HepG2 (cell line): ENCODE results near the gene IKZF3. TPM values are rescaled to one million over a fixed set of nuclear protein-coding genes. Genes with fewer than 3 reads are reported as not detected.

Experiments
- ARID2 ChIP-seq: sonication (generic); formaldehyde crosslinking; IDR thresholded peaks from 2 replicates; pipeline ENCODE4 v1.8.1; 2022; ENCODE audit warnings: mild to moderate bottlenecking, missing genetic modification reagents, borderline replicate concordance
- CBX5 ChIP-seq: sonication (generic); formaldehyde crosslinking; IDR thresholded peaks from 2 replicates; pipeline ENCODE4 v1.4.0; 2020; ENCODE audit warnings: missing genetic modification reagents, borderline replicate concordance
- DBP ChIP-seq: sonication (generic); formaldehyde crosslinking; IDR thresholded peaks from 2 replicates; pipeline ENCODE4 v1.4.0; 2020; ENCODE audit warnings: missing genetic modification reagents; ENCODE audit errors: not compliant biosample characterization
- GABPB1 ChIP-seq: IDR thresholded peaks from 2 replicates; pipeline ENCODE4 v1.6.1; 2016; ENCODE audit warnings: mild to moderate bottlenecking, missing genetic modification reagents, moderate library complexity, missing compliant biosample characterization
- MIER2 ChIP-seq: IDR thresholded peaks from 2 replicates; pipeline ENCODE4 v1.6.1; 2016; ENCODE audit warnings: missing biosample characterization, missing genetic modification reagents
- PAX8 ChIP-seq: sonication (generic); formaldehyde crosslinking; IDR thresholded peaks from 2 replicates; pipeline ENCODE4 v1.8.0; 2022; ENCODE audit warnings: mild to moderate bottlenecking, missing genetic modification reagents, borderline replicate concordance
- PHF21A ChIP-seq: sonication (generic); formaldehyde crosslinking; IDR thresholded peaks from 2 replicates; pipeline ENCODE4 v1.5.0; 2020; ENCODE audit warnings: mild to moderate bottlenecking, missing genetic modification reagents
- REL ChIP-seq: sonication (generic); formaldehyde crosslinking; conservative IDR thresholded peaks from 2 replicates; pipeline ENCODE4 v1.8.0; 2022; ENCODE audit warnings: mild to moderate bottlenecking, missing genetic modification reagents, moderate library complexity
- SALL2 ChIP-seq: sonication (generic); formaldehyde crosslinking; IDR thresholded peaks from 2 replicates; pipeline ENCODE4 v1.8.1; 2023; ENCODE audit warnings: mild to moderate bottlenecking, missing genetic modification reagents, inconsistent platforms
- YY1 ChIP-seq: IDR thresholded peaks from 2 replicates; pipeline ENCODE4 v1.6.1; 2011; ENCODE audit warnings: low read length, low read depth, moderate library complexity, mild to moderate bottlenecking; ENCODE audit not compliant: insufficient read depth, insufficient replicate concordance
- ZNF160 ChIP-seq: sonication (generic); formaldehyde crosslinking; IDR thresholded peaks from 2 replicates; pipeline ENCODE4 v1.8.0; 2022; ENCODE audit warnings: mild to moderate bottlenecking, inconsistent platforms, missing genetic modification reagents
- ZNF510 ChIP-seq: sonication (generic); formaldehyde crosslinking; IDR thresholded peaks from 2 replicates; pipeline ENCODE4 v1.4.0; 2020; ENCODE audit warnings: low read depth, mild to moderate bottlenecking, missing genetic modification reagents
- ZNF549 ChIP-seq: sonication (generic); formaldehyde crosslinking; IDR thresholded peaks from 2 replicates; pipeline ENCODE4 v1.5.0; 2020; ENCODE audit warnings: missing genetic modification reagents
- ZNF576 ChIP-seq: sonication (generic); formaldehyde crosslinking; IDR thresholded peaks from 2 replicates; pipeline ENCODE4 v1.4.0; 2020; ENCODE audit warnings: mild to moderate bottlenecking, missing genetic modification reagents
- ZNF674 ChIP-seq: sonication (generic); formaldehyde crosslinking; IDR thresholded peaks from 2 replicates; pipeline ENCODE4 v1.5.0; 2020; ENCODE audit warnings: low read depth, mild to moderate bottlenecking, missing genetic modification reagents
- ZNF7 ChIP-seq: IDR thresholded peaks from 2 replicates; pipeline ENCODE4 v1.6.1; 2016; ENCODE audit warnings: missing biosample characterization, missing genetic modification reagents
- polyA plus RNA-seq, 8 experiments: library from polyadenylated mRNA; depleted of rRNA in 3 of 8; stranded (reverse) in 7 of 8; unstranded in 1 of 8; fragments of >200 nt; fragmentation: Illumina TruSeq in 4 of 8; extraction: Trizol in 4 of 8; gene quantifications; 2 replicates each; pipeline versions ENCODE4 v1.2.1 to v1.2.3, GENCODE V29; 2011 to 2016; ENCODE audit warnings: low read depth in 4 of 8, missing spikeins in 1 of 8, mixed read lengths in 1 of 8; ENCODE audit not compliant: insufficient read depth in 1 of 8
- total RNA-seq, 5 experiments: library from RNA; depleted of rRNA; stranded (reverse); fragments of >200 nt; fragmentation: Illumina TruSeq; extraction: Trizol; gene quantifications; 2 replicates each; pipeline ENCODE4 v1.2.3, GENCODE V29; 2016; ENCODE audit warnings: low read depth in 1 of 5
- TF ChIP-seq, protein P1 (sequence below): IDR thresholded peaks from 2 replicates; pipeline ENCODE4 v1.6.1; 2016; ENCODE audit warnings: missing biosample characterization, missing genetic modification reagents, low read depth
- TF ChIP-seq, protein P2 (sequence below): sonication (generic); formaldehyde crosslinking; conservative IDR thresholded peaks from 2 replicates; pipeline ENCODE4 v1.5.0; 2020; ENCODE audit warnings: missing genetic modification reagents
- TF ChIP-seq, protein P3 (sequence below): sonication (generic); formaldehyde crosslinking; IDR thresholded peaks from 2 replicates; pipeline ENCODE4 v1.5.0; 2020; ENCODE audit warnings: mild to moderate bottlenecking, missing genetic modification reagents, borderline replicate concordance

Gene IKZF3
- total and polyA plus RNA-seq, 2 of the 13 experiments (the other 11 are each of a cell fraction or from before 2014, with no cell fraction given), result not detected

- TF ChIP-seq DBP (peak; percentile 93), REL (CRISPR knock-in tag) (peak; percentile 94), PHF21A (CRISPR knock-in tag) (no peak; the same call in 1 of the 2 replicates), ZNF576 (CRISPR knock-in tag) (peak; percentile 93), ARID2 (CRISPR knock-in tag) (0 out of 2 replicates have a peak, but pooled peaks have one; percentile 75), ZNF674 (no peak), GABPB1 (CRISPR knock-in tag) (peak; percentile 85), ZNF510 (CRISPR knock-in tag) (peak; percentile 93), SALL2 (CRISPR knock-in tag) (peak; percentile 65; the same call in 1 of the 2 replicates), MIER2 (CRISPR knock-in tag) (0 out of 2 replicates have a peak, but pooled peaks have one; percentile 48), CBX5 (peak; percentile 83; the same call in 1 of the 2 replicates), ZNF549 (no peak), PAX8 (CRISPR knock-in tag) (peak; percentile 87; the same call in 1 of the 2 replicates), YY1 (peak; percentile 67), ZNF7 (CRISPR knock-in tag) (no peak), ZNF160 (CRISPR knock-in tag) (peak; percentile 96)
- TF ChIP-seq, protein P1, sequence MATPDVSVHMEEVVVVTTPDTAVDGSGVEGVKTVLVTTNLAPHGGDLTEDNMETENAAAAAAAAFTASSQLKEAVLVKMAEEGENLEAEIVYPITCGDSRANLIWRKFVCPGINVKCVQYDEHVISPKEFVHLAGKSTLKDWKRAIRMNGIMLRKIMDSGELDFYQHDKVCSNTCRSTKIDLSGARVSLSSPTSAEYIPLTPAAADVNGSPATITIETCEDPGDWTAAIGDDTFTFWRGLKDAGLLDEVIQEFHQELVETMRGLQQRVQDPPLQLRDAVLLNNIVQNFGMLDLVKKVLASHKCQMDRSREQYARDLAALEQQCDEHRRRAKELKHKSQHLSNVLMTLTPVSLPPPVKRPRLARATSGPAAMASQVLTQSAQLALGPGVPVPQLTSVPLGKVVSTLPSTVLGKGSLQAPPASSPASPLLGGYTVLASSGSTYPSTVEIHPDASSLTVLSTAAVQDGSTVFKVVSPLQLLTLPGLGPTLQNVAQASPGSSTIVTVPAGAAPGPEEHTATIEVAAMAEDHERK (CRISPR knock-in tag), result no peak
- TF ChIP-seq, protein P2, sequence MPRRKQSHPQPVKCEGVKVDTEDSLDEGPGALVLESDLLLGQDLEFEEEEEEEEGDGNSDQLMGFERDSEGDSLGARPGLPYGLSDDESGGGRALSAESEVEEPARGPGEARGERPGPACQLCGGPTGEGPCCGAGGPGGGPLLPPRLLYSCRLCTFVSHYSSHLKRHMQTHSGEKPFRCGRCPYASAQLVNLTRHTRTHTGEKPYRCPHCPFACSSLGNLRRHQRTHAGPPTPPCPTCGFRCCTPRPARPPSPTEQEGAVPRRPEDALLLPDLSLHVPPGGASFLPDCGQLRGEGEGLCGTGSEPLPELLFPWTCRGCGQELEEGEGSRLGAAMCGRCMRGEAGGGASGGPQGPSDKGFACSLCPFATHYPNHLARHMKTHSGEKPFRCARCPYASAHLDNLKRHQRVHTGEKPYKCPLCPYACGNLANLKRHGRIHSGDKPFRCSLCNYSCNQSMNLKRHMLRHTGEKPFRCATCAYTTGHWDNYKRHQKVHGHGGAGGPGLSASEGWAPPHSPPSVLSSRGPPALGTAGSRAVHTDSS (CRISPR knock-in tag), result 0 out of 2 replicates have a peak, but pooled peaks have one; percentile 59
- TF ChIP-seq, protein P3, sequence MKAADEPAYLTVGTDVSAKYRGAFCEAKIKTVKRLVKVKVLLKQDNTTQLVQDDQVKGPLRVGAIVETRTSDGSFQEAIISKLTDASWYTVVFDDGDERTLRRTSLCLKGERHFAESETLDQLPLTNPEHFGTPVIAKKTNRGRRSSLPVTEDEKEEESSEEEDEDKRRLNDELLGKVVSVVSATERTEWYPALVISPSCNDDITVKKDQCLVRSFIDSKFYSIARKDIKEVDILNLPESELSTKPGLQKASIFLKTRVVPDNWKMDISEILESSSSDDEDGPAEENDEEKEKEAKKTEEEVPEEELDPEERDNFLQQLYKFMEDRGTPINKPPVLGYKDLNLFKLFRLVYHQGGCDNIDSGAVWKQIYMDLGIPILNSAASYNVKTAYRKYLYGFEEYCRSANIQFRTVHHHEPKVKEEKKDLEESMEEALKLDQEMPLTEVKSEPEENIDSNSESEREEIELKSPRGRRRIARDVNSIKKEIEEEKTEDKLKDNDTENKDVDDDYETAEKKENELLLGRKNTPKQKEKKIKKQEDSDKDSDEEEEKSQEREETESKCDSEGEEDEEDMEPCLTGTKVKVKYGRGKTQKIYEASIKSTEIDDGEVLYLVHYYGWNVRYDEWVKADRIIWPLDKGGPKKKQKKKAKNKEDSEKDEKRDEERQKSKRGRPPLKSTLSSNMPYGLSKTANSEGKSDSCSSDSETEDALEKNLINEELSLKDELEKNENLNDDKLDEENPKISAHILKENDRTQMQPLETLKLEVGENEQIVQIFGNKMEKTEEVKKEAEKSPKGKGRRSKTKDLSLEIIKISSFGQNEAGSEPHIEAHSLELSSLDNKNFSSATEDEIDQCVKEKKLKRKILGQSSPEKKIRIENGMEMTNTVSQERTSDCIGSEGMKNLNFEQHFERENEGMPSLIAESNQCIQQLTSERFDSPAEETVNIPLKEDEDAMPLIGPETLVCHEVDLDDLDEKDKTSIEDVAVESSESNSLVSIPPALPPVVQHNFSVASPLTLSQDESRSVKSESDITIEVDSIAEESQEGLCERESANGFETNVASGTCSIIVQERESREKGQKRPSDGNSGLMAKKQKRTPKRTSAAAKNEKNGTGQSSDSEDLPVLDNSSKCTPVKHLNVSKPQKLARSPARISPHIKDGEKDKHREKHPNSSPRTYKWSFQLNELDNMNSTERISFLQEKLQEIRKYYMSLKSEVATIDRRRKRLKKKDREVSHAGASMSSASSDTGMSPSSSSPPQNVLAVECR, result peak; percentile 85
Measured at GRCh38 chr17:39863918-39864746, at the start of gene IKZF3 (continued).
